Head of caudate nucleus (tissue), 42 donors: ENCODE measurements around the gene SIGLEC15.
"Not testable (repeated sequence)": the region's sequence is repeated elsewhere in the genome, so short reads cannot be mapped to it uniquely, and the experiment has no call there.

ENCODE experiments used
- DNase-seq, 42 donors: peaks; one replicate each; pipeline versions ENCODE4 v3.0.0 to v3.0.0-alpha.2; 2020 to 2021; ENCODE audit warnings: mixed read lengths in 7 of 42
- intact Hi-C: fragments of 100-400 bp; cut with DNase I; formaldehyde crosslinking; loops from one replicate; pipeline ENCODE4 v1.15.0; 2022

Gene SIGLEC15

DNA sequence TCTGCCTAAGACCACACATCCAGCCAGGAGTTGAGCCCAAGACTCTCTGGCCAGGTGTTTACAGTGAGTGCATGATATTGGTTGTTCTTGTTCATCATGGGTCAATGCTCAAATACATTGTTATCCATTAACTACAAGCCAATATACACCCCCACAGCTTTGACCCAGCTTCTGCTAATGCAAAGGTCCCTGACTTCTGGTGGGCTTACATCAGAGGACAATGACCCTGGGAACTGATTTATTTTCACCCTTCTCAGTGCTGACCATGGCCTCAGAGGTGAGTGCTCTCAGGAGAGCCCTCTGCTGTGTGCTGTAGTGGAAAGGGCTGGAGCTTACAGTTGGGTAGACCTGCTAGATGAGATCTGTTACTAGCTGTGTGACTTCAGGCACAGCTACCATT, 10.7 kb upstream of the SIGLEC15 start:
- DNase-seq, intact Hi-C loops: not testable (repeated sequence)

DNA sequence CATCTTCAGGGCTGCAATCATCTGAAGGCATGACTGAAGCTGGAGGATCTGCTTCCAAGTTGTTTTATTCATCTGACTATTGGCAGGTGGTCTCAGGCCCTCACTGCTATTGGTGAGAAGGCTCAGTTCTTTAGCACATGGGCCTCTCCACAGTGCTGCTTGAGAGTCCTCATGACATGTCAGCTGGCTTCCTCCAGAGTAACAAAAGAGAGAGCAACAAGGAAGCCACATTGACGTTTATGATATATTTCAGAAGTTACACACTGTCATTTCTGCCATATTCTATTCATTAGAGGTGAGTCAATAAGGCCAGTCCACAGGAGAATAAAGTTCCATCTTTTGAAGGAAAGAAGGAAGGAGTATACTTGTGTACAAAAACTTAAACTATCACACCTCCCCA, 7.9 kb upstream of the SIGLEC15 start:
- intact Hi-C loops, result no loop called here
- no peak for DNase-seq

DNA sequence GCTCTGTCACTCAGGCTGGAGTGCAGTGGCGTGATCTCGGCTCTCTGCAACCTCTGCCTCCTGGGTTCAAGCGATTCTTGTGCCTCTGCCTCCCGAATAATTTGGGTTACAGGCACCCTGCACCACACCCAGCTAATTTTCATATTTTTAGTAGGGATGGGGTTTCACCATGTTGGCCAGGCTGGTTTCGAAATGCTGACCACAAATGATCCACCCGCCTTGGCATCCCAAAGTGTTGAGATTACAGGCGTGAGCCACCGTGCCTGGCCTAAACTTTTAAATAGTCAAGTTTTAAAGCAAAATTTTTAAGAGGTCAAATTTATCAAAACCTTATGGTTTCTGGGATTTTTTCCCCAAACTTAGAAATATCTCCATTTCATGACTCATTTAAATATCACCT, 6.7 kb upstream of the SIGLEC15 start:
- DNase-seq, intact Hi-C loops: not testable (repeated sequence)

DNA sequence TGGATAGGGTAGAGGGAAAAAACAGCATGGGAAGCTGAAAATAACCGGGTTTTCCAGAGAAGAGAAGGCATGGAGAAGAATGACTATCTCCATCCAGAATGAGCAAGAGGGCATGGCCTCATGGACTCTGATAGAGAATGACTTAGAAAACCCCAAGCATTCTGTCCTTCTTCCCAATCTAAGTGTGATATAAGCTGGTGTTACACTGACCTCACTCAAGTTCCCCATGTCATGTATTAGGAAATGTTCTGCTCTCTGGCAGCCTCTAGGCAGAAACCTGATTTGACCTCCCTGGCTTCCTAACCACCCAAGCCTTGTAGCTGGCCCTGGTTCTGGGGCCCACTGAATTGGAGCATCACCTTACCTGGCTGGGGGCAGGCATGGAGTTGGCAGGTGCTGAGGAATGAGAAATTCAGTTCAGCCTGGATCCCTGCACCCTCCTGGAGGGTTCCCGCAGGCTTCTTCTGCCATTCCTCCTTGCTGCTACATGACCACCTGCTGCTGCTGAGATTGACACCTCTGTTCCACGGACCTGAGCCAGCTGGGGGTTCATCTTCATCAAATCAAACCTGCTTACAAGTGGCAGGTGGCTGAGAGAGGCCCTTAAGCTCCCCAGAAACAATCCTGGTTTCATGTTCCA, 5.2 kb upstream of the SIGLEC15 start:
- intact Hi-C loops, result no loop called here
- DNase-seq, result no peak

DNA sequence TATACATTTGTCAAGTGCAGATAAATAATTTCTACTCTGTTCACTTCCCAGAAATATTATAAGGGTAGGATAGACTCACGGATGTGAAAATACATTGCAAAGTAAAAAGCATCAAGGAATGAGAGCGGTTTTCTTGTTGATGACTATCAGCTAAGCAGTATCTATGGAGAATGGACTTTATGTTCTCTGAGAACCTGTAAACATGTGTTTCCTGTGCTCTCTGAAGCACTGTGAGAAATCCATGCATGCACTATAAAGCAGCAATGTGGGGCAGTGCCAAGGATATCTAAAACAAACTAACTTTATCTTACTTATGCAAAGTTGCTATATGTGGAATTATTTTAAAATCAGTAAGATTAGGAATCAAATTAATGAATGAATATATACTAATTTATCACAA, 4.4 kb upstream of the SIGLEC15 start:
- intact Hi-C loops, result no loop called here
- no peak for DNase-seq

DNA sequence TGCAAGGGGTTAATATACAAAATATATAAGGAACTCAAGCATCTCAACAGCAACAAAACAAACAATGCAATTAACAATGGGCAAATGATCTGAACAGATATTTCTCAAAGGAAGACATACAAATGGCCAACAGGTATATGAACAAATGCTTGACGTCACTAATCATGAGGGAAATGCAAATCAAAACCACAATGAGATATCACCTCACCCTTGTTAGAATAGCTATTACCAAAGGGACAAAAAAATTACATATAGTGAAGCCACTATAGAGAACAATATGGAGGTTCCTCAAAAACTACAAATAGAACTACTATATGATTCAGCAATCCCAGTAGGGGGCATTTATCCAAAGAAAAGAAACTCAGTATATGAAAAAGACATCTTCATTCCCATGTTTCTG, 3.8 kb upstream of the SIGLEC15 start:
- no peak for DNase-seq
- intact Hi-C loops, result no loop called here

DNA sequence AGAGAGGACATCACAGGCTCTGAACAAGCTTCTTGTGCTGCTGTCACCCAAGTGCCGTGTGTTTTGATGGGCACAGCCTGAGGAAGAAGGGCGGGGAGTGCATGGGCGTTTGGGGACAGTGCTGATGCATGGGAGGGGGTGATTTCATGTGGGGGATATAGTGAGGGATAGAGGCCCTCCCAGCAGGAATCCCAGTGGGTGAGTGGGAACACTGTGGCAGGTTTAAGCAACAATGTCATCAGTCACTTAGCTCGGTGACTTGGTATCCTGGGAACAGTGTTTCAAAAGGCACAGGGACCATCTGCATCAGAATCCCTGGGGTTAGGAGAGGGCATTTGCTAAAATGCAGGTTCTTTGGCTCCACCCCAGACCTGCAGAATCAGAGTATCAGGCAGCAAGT, 609 bp downstream of the SIGLEC15 start:
- intact Hi-C loops, result no loop called here

DNA sequence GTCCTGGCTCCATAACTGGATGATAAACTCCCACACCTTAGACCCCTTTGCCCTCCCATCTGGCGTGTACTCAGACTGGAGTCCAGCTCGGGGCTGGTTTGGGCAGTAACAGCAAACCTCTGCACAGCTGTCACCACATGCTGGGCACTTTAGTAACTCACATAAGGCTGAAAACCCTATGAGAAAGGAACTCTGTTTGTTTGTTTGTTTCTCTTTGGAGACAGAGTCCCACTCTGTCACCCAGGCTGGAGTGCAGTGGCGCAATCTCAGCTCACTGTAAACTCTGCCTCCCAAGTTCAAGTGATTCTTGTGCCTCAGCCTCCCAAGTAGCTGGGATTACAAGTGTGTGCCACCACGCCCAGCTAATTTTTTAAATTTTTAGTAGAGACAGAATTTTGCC, 1.2 kb downstream of the SIGLEC15 start:
- DNase-seq, intact Hi-C loops: not testable (repeated sequence)

More for the DNA sequence above, 609 bp downstream of the SIGLEC15 start:
- no peak for DNase-seq

DNA sequence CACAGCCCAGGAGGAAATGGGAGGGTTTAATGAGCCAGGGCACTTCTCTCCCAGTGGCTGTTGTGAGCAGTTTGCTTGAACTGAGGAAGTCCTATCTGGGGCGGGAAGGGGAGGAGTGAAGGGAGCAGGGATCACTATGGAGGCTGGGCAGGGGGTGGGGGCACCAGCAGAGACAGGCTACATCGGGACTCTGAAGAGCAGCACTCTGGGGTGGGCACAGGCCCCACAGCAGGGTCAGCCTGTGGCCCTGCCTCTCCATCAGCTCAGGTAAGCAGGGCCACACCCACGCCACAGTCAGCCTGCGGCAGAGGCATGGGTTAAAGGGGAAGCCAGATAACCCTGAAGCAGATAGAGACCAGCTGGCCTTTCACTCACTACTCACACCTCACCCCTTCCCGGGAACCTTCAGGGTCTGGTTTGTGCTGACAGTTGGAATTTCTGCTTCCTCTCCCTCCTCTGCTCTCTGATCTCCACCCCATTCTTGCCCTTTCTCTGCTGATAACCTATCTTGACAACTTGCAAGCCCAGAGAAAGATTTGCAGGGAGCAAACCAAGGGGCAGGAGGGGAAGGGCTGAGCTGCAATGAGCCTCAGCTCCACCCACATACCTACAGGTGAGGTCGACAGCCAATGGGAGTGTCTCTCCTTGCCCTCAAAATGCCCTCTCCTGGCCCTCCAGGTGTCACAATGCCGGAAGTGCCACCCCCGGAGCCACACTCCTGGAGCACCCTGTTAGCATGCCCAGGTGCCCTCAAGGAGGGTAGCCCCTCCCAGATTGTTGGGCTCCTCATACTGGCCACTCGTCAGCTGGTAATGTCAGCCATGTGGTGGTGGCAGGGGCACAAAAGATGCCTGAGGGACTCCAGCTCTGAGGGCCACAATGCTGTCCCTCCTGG, 3.7 kb downstream of the SIGLEC15 start:
- intact Hi-C loops, result no loop called here
- DNase-seq, result peak in 1 of 42 donors; percentile 34

DNA sequence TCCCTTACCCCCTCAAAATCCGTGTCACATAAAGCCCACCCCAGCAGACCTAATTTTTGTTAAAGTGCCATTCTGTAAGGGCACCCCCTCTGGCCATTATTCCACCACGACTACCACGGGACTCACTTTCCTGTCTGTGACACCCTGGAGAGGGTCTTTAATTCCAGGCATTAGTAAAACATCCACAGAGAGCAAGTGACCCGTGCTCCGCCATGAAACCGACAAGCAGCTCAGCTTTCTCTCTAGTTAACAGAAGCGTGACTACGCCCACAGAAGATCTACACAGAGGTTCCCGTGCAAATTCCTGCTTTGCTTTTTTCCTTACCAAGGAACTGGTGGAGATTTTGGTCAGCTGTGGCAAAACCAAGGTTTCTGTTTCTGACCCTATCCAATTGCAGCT, 4.4 kb downstream of the SIGLEC15 start:
- intact Hi-C loops, result no loop called here
- peak in 1 of 42 donors; percentile 31 for DNase-seq

DNA sequence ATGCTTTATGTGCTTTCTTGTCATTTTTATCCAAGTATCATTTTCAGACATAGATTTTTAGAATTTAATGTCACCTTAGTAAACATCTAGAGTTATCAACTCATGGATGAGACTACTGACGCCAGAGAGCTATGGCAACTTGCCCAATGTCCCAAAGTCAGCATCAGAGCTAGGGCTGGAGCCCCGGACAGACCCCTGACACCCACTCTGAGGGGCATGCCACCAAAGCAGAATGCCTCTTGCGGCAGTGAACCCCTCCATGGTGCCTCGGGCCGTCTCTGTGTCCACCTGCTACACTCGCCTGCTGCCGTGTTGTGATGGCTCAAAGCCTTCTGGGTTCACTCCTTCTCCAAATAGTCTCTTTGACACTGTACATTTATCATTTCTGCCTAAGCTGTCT, 5.4 kb downstream of the SIGLEC15 start:
- peak in 1 of 42 donors; percentile 38 for DNase-seq
- intact Hi-C loops, result no loop called here

DNA sequence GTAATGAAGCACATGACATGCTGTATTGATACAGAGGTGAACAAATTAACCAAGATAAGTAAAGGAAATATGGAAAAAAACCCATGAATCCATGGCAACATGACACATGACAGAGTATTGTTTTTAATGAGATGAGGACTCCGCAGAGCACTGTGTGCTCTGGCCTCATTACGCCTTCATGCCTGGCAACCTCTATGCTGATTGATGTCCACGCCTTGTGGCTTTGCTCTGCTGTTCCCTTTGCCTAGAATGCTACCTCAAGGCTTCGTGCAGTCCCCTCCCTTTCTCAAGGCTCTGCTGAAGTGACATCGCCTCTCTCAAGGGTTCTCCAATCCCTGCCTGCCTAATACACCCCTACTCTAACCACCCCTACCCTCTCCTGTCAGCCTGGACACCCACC, 8.4 kb downstream of the SIGLEC15 start:
- intact Hi-C loops, result no loop called here
- DNase-seq, result no peak

DNA sequence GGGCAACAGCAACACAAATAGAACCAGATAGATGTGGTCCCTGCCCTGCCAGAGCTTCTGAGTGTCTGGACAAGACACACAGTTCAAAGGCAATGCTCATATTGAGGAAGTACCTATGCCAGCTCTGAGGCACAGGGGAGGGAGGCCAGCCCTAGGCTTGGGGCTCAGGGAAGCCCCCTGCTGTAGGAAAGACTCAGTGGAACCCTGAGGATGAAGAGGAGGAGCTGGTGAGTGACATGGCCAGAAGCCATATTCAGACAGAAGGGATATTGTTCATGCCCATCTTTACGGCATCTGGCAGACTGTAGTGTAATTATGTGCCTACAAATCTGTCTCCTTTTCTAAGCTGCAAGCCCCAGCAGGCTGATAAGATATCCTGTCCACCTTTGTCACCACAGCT, 8.8 kb downstream of the SIGLEC15 start:
- DNase-seq, result peak in 1 of 42 donors; percentile 36
- intact Hi-C loops, result no loop called here

DNA sequence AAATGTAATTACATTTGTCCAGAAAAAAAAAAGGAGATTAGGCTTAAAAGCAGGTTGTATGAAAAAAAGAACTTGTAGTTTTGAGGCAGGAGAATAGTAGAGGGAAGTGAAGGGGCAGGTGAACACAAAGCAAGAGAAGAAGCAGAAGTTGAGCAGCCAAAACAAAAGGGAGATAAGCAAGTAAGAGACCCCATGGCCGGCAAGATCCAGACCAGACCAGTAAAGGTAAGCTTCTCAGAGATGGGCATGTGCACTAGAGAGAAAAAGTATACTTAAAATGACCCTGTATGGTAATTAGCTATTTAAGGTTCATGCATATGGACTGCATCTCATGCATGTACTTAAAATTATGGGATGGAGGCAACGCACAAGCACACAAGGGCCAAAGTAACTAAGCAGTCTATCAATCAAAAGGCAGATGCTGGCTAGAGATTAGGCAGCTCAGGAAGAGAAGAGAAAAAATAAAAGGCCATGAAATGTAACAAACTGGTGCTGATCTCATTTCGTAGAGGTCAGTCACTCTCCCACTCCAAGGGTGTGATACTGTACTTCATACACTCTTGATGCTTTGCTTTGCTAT, 9.7 kb downstream of the SIGLEC15 start:
- DNase-seq, result no peak
- intact Hi-C loops, result no loop called here

DNA sequence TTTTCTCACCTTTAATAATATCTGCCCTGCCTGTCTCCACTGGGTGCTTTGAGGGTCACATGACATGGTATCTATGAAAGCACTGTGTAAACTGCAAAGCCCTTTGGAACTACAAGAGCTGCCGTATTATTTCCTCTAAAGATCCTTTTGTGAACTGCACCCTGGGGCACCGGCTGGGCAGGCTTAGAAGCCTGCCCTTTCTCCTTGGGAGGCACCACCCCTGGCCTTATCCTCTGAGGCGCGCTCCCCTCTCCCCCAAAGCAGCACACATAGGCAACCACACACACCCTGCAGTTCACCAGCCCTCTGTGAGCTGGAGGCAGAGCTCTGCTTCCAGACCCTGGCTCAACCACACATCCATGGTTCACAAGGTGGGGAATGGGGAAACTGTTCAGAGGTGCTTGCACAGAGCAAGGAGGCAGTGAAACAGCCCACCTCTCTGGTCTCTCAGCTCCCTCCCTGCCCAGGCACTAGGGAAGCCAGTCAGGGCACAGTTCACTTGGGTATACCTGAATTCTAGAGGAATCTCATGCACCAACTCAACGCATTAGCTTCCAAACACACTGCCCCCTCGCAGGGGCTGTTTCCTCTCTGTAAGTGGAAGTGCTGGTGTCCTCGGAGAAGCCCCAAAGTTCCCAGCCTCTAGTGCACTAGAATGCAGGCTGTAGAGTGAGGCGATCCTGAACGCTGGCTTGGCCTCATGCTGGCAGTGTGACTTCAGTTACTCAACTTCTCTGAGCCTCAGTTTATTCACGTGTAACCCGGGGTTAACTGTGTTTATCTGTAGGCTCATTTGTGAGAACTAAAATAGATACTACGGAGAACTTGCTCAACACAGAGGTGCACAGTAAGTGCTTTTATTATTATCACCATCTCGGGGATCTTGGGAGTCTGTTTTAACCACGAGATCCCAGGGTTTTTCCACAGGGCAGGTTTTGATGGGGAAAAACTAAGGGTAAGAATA, 11.0 kb downstream of the SIGLEC15 start:
- intact Hi-C loops, result no loop called here
- peak in 1 of 42 donors; percentile 32 for DNase-seq

DNA sequence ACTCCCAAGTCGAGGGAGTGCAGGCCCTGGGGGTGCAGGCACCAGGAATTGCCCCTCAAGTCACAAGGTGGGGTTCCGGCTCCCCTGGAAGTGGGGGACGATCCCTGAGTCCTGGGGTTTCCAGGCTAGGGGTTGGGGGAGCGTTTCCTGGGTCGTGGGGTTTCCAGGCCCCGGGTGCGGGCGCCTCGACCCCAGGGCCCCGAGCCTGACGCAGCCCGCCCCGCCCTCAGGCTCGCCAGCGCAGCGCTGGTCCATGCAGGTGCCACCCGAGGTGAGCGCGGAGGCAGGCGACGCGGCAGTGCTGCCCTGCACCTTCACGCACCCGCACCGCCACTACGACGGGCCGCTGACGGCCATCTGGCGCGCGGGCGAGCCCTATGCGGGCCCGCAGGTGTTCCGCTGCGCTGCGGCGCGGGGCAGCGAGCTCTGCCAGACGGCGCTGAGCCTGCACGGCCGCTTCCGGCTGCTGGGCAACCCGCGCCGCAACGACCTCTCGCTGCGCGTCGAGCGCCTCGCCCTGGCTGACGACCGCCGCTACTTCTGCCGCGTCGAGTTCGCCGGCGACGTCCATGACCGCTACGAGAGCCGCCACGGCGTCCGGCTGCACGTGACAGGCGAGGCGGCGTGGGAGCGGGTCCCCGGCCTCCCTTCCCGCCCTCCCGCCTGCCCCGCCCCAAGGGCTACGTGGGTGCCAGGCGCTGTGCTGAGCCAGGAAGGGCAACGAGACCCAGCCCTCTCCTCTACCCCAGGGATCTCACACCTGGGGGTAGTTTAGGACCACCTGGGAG, 12.0 kb downstream of the SIGLEC15 start:
- peak in 1 of 42 donors; percentile 55 for DNase-seq
- intact Hi-C loops, result no loop called here

DNA sequence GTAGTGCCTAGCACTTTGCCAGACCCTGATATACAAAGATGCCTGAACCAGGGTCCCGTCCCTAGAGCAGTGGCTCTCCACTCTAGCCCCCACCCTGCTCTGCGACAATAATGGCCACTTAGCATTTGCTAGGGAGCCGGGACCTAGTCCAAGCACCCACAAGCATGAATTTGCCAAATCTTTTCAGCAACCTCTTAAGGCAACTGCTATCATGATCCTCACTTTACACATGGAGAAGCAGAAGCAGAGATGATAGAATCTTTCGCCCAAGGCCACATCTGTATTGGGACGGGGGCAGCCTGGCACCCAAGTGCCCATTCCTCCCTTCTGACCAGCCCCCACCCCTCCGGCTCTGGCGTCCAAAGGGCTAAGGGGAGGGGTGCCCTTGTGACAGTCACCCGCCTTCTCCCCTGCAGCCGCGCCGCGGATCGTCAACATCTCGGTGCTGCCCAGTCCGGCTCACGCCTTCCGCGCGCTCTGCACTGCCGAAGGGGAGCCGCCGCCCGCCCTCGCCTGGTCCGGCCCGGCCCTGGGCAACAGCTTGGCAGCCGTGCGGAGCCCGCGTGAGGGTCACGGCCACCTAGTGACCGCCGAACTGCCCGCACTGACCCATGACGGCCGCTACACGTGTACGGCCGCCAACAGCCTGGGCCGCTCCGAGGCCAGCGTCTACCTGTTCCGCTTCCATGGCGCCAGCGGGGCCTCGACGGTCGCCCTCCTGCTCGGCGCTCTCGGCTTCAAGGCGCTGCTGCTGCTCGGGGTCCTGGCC, 13.0 kb downstream of the SIGLEC15 start:
- DNase-seq, result peak in 1 of 42 donors; percentile 50
- intact Hi-C loops, result no loop called here
